HG02763 (cell line): ENCODE measurements around the gene RNASET2.

Experiments used
- ATAC-seq: cut with Tn5 transposase; IDR thresholded peaks from one replicate; pipeline ENCODE4 v1.9.1; 2021; ENCODE audit warnings: mild to moderate bottlenecking, moderate library complexity; ENCODE audit not compliant: unreplicated experiment

Gene RNASET2

GRCh38 chr6:166970091-166970490 lies 13.7 kb upstream of the RNASET2 start:
- no peak for ATAC-seq

GRCh38 chr6:166969390-166970002 lies 13.1 kb upstream of the RNASET2 start:
- ATAC-seq, result no peak

GRCh38 chr6:166966268-166966667 lies 9.9 kb upstream of the RNASET2 start:
- no peak for ATAC-seq

- ATAC-seq, result no peak
Measured at GRCh38 chr6:166960609-166960978, 4.2 kb upstream of the RNASET2 start.

GRCh38 chr6:166959911-166960608 lies 3.7 kb upstream of the RNASET2 start:
- no peak for ATAC-seq

GRCh38 chr6:166958926-166959861 lies 2.8 kb upstream of the RNASET2 start:
- ATAC-seq, result no peak

- no peak for ATAC-seq
Measured at GRCh38 chr6:166957805-166958076, 1.4 kb upstream of the RNASET2 start.

- peak; percentile 42 for ATAC-seq
Measured at GRCh38 chr6:166957087-166957804, 896 bp upstream of the RNASET2 start.

- ATAC-seq, result no peak
Measured at GRCh38 chr6:166955865-166956443, 396 bp downstream of the RNASET2 start.

GRCh38 chr6:166955121-166955864 lies 1.1 kb downstream of the RNASET2 start:
- ATAC-seq, result no peak

GRCh38 chr6:166954118-166954713 lies 2.1 kb downstream of the RNASET2 start:
- ATAC-seq, result no peak

- no peak for ATAC-seq
Measured at GRCh38 chr6:166952567-166953486, 3.5 kb downstream of the RNASET2 start.

GRCh38 chr6:166952121-166952520 lies 4.2 kb downstream of the RNASET2 start:
- ATAC-seq, result no peak

- ATAC-seq, result no peak
Measured at GRCh38 chr6:166951670-166952060, 4.7 kb downstream of the RNASET2 start.

GRCh38 chr6:166950892-166951669 lies 5.3 kb downstream of the RNASET2 start:
- ATAC-seq, result peak; percentile 89

GRCh38 chr6:166950443-166950821 lies 5.9 kb downstream of the RNASET2 start:
- ATAC-seq, result peak; percentile 31

GRCh38 chr6:166949528-166950442 lies 6.6 kb downstream of the RNASET2 start:
- ATAC-seq, result no peak
